ENCODE data around the gene FSTL1.
A peak's percentile ranks its signal among the peaks of the same experiment; 100 is the strongest.

DNA sequence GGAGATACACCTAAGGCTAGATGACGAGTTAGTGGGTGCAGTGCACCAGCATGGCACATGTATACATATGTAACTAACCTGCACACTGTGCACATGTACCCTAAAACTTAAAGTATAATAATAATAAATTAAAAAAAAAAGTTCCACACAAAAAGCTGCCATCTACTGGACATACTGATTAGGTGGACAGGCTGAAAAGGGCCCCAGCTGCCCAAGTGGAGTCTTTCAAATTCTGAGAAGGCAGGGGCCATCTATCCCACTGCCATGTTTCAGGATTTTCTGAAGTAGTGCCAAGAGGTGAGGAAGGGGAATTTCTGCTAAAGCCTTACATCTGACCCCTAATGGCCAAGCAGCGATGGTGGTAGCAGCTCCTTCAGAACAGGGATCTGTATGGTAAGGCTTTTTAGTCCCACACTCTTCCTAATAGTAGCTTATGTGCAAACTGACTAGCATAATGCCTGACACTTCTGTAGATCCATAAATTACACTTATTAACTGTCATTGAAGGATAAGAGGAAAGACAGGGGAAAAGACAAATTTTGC, 7.7 kb downstream of the FSTL1 start:
- TF ChIP-seq CTCF (IDR thresholded peaks at IDR 0.05), result peak in 1 of 4 experiments; percentile 5
- no peak for TF ChIP-seq POLR2A (IDR thresholded peaks at IDR 0.05)

Measured in uterus (tissue), 2 donors.